Panc1 (cell line): ENCODE data around the gene QPCTL. TPM values are rescaled to one million over a fixed set of nuclear protein-coding genes. Genes with fewer than 3 reads are reported as not detected.
"Not testable (repeated sequence)": the region's sequence is repeated elsewhere in the genome, so short reads cannot be mapped to it uniquely, and the experiment has no call there.

Source experiments
- ATAC-seq: fragments of 200-7000 bp; cut with Tn5 transposase; 2 replicates; pipeline ENCODE4 v1.9.1; 2020; ENCODE audit warnings: mild to moderate bottlenecking, moderate library complexity
- BruUV-seq: library from RNA; stranded (reverse); fragments of 400-500 nt; replicated peaks from 2 replicates; lab custom pipeline; 2021; lab: Mats Ljungman, UMichigan
- CTCF ChIA-PET: fragments of 300-600 bp; sonication (Branson Sonifier 250); formaldehyde crosslinking; loops from one replicate; lab custom pipeline; 2022; ENCODE audit warnings: antibody characterized with exemption; lab: Charles Lee
- POLR2A ChIA-PET: fragments of 300-600 bp; sonication (Branson Sonifier 250); formaldehyde crosslinking; loops from one replicate; lab custom pipeline; 2022; ENCODE audit warnings: antibody characterized with exemption; lab: Charles Lee
- DNase-seq: peaks from one replicate; pipeline ENCODE4 v3.0.0-alpha.2; 2010; ENCODE audit warnings: low read depth, low spot score
- H3K27ac ChIP-seq: 2 replicates; pipeline ENCODE4 v1.5.1; 2011; ENCODE audit warnings: mild to moderate bottlenecking, low read length, inconsistent platforms
- H3K27me3 ChIP-seq: fragments of 200-500 bp; sonication (Bioruptor generic); 2 replicates; pipeline ENCODE4 v1.6.0; 2014; ENCODE audit warnings: low read length, inconsistent platforms; ENCODE audit not compliant: control insufficient read depth, insufficient read depth
- H3K36me3 ChIP-seq: fragments of 200-500 bp; sonication (Bioruptor generic); 2 replicates; pipeline ENCODE4 v1.5.1; 2014; ENCODE audit warnings: inconsistent platforms, mild to moderate bottlenecking, low read length, moderate library complexity; ENCODE audit not compliant: control insufficient read depth, insufficient read depth
- H3K4me1 ChIP-seq: 2 replicates; pipeline ENCODE4 v1.5.1; 2011; ENCODE audit warnings: inconsistent platforms, mild to moderate bottlenecking, low read length, moderate library complexity; ENCODE audit not compliant: control insufficient read depth, insufficient read depth
- H3K4me3 ChIP-seq, 2 experiments: 2 replicates each; pipeline ENCODE4 v1.5.1; 2011 to 2012; ENCODE audit warnings: low read depth in 2 of 2, low read length in 2 of 2, mild to moderate bottlenecking in 2 of 2, inconsistent platforms in 1 of 2, moderate library complexity in 1 of 2
- H3K9me3 ChIP-seq: fragments of 200-500 bp; sonication (Bioruptor generic); 2 replicates; pipeline ENCODE4 v1.5.1; 2014; ENCODE audit warnings: low read depth, mild to moderate bottlenecking, inconsistent platforms, low read length, moderate library complexity; ENCODE audit not compliant: control insufficient read depth, insufficient read depth
- CTCF ChIP-seq: fragments of 450-650 bp; IDR thresholded peaks from 2 replicates; pipeline ENCODE4 v1.5.1; 2017; ENCODE audit warnings: mild to moderate bottlenecking
- POLR2AphosphoS5 ChIP-seq: IDR thresholded peaks from 2 replicates; pipeline ENCODE4 v1.6.1; 2012; ENCODE audit warnings: mild to moderate bottlenecking, low read depth, low read length, moderate library complexity
- REST ChIP-seq, 2 experiments: IDR thresholded peaks; 2 replicates each; pipeline ENCODE4 v1.6.1; 2011 to 2012; ENCODE audit warnings: low read depth in 2 of 2, control low read depth in 1 of 2, low read length in 1 of 2, mild to moderate bottlenecking in 1 of 2, moderate library complexity in 1 of 2; ENCODE audit not compliant: insufficient read depth in 1 of 2
- SIN3A ChIP-seq: IDR thresholded peaks from 2 replicates; pipeline ENCODE4 v1.6.1; 2012; ENCODE audit warnings: low read depth, mild to moderate bottlenecking, low read length, moderate library complexity, borderline replicate concordance; ENCODE audit not compliant: insufficient read depth
- TCF7L2 ChIP-seq: IDR thresholded peaks from 2 replicates; pipeline ENCODE4 v1.6.1; 2011; ENCODE audit warnings: mild to moderate bottlenecking, low read depth, low read length, inconsistent platforms
- in situ Hi-C: cut with HindIII; loops from 2 replicates; pipeline ENCODE4 v1.10.0; 2016; ENCODE audit warnings: low sequenced_read_pairs, low pct_unique_long_range_greater_than_20kb
- intact Hi-C: fragments of 100-400 bp; cut with micrococcal nuclease; formaldehyde crosslinking; loops from one replicate; pipeline ENCODE4 v1.10.0; 2022; ENCODE audit not compliant: unreplicated experiment
- total RNA-seq: library from RNA; stranded (reverse); gene quantifications from one replicate; pipeline ENCODE4 v1.2.1, GENCODE V29; 2021; ENCODE audit not compliant: unreplicated experiment

The QPCTL gene
- total RNA-seq, 1 experiment from 2014 or later: 19.4 TPM

GRCh38 chr19:45717131-45717982, 24.9 kb downstream of the QPCTL start:
- BruUV-seq: no TSS peak
- intact Hi-C loops (no loop called here), in situ Hi-C loops (no loop called here)
- TF ChIP-seq POLR2AphosphoS5 (peak; percentile 90), TCF7L2 (peak; percentile 93), CTCF (no peak), SIN3A (peak; percentile 26; the same call in 1 of the 2 replicates), REST (IDR thresholded peaks at IDR 0.05; ENCODE audit: insufficient read depth in 1 of 2, low read depth in 2 of 2, low read length in 1 of 2) (0 out of 4 replicates have a peak, but pooled peaks of 1 of the 2 experiments have one; percentile 13)
- Histone ChIP-seq H3K9me3 (no peaks in the 10 kb centered on the region), H3K4me3 (peak overlapping the region; percentile 72 to 92), H3K27me3 (no peaks in the 10 kb centered on the region), H3K4me1 (peaks cover 15% of the 10 kb centered on the region), H3K36me3 (no peaks in the 10 kb centered on the region), H3K27ac (peak overlapping the region; percentile 96)
- ATAC-seq: peak; percentile 96
- POLR2A ChIA-PET: interaction anchor here (1.2 kb wide), 1 partner anchor 52 kb away, joined by 3 read pairs; the partner anchor contains the start of gene SIX5
- DNase-seq: peak; percentile 97
- CTCF ChIA-PET: interaction anchor here (0.9 to 1.0 kb wide), 2 partner anchors 53 to 99 kb away, joined by 4 read pairs; no protein-coding TSS in a partner anchor

- DNase-seq (no peak), ATAC-seq (peak; percentile 17; the same call in 1 of the 2 replicates)
- Histone ChIP-seq H3K9me3 (no peaks in the 10 kb centered on the region), H3K27me3 (no peaks in the 10 kb centered on the region), H3K4me3 (peak overlapping the region; percentile 54 to 72), H3K27ac (peak overlapping the region; percentile 90), H3K36me3 (no peaks in the 10 kb centered on the region), H3K4me1 (peaks cover 15% of the 10 kb centered on the region)
- ChIA-PET CTCF (no interaction called here), POLR2A (interaction anchor here (1.2 kb wide), 1 partner anchor 51 kb away, joined by 3 read pairs; the partner anchor contains the start of gene SIX5)
- BruUV-seq: no TSS peak
- TF ChIP-seq POLR2AphosphoS5 (no peak), TCF7L2 (no peak), CTCF (no peak), REST (IDR thresholded peaks at IDR 0.05; ENCODE audit: insufficient read depth in 1 of 2, low read depth in 2 of 2, low read length in 1 of 2) (no peak), SIN3A (no peak)
- in situ Hi-C loops: no loop called here
- intact Hi-C loops: no loop called here
Measured at GRCh38 chr19:45717983-45718650, 25.7 kb downstream of the QPCTL start.

GRCh38 chr19:45720065-45720464, 27.6 kb downstream of the QPCTL start:
- H3K4me1 ChIP-seq: peaks cover 15% of the 10 kb centered on the region
- CTCF ChIA-PET, H3K27ac ChIP-seq, H3K9me3 ChIP-seq, H3K4me3 ChIP-seq, DNase-seq, BruUV-seq, ATAC-seq, H3K27me3 ChIP-seq, H3K36me3 ChIP-seq, intact Hi-C loops, POLR2A ChIA-PET, in situ Hi-C loops: not testable (repeated sequence)
